GOT3 (cell line): ENCODE data around the gene CISD3.

Experiments used
- DNase-seq: peaks from one replicate; lab custom pipeline; 2025; ENCODE audit warnings: mixed read lengths; lab: John Stamatoyannopoulos, UW

CISD3 gene

GRCh38 chr17:38728290-38728831, 1.8 kb upstream of the CISD3 start:
- DNase-seq, result no peak

GRCh38 chr17:38729368-38729885, 714 bp upstream of the CISD3 start:
- no peak for DNase-seq

- DNase-seq, result no peak
Measured at GRCh38 chr17:38730526-38731379, 612 bp downstream of the CISD3 start.

GRCh38 chr17:38731526-38732294, 1.6 kb downstream of the CISD3 start:
- DNase-seq, result no peak

GRCh38 chr17:38732376-38733281, 2.5 kb downstream of the CISD3 start:
- no peak for DNase-seq

DNA sequence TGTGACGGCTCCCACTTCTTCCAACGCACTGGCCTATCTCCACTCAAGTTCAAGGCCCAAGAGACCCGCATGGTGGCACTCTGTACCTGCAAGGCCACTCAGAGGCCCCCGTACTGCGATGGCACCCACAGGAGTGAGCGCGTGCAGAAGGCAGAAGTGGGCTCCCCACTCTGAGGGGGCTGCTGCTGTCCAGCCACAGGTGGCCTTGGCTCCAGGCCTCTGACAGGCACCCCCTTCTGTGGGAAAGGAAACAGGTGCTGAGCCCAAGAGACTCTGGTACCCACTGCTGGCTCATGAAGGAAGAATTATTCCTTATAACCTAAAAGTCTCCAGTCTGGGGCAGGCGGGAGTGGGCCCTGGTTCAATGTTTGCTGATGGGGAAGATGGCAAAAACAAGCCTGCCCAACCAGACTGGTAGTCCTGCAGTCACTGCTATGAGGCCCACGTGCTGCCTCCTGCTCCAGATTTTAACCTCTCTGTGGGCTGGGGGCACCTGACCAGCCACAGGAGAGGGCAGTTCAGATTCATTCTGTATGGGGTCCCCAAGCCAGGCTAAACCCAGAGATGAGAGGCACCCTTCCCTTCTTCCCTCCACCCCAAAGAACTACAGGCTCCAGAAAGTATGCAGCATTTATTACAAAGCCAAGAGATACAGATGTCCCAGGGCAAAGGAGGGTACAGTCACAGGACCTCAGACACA, 3.3 kb downstream of the CISD3 start:
- no peak for DNase-seq

DNA sequence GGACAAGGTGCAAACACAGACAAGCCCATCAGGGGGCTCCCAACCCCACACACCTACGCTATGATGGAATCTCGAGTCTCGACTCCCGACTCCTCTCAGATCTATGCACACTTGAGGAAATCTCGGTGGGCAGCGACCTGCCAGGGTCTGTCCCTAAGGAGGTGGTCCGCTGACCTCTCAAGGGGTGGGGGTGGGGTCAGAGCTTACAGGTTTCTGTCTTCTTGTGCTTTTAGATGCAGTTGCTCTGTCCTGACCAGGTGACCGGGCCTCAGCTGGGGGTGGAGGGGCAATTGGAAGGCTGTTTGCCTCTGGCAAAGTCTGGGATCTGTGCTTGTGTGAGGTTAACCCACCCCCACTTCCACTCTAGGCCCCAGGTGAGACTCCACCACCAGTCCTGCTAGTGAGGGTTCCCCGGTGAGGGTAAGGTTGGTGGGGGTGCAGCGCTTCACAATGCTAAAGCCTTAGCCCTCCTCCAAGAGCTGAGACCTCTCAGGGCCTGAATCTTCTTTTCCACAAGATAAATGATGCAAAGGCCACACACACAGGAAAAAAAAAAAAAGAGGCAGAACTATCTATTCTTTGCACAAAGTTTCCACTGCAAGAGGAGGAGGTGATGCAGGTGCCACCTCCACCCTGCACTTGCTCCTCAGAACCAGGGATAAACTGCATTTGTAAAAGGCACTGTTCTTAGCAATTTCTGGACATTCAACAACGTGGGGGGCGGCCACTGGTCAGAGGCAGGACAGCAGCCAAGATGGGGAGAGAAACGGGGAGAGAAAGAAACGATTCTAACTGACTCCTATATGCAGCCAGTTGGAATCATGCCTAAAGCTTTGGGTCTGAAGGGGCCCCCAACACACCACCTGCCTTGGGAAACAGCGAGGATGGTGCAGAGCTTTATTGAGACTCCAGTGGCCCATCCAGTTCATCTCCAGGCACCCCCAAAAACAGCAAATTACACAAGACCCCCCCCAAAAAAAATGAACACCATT, 4.1 kb downstream of the CISD3 start:
- DNase-seq, result no peak

DNA sequence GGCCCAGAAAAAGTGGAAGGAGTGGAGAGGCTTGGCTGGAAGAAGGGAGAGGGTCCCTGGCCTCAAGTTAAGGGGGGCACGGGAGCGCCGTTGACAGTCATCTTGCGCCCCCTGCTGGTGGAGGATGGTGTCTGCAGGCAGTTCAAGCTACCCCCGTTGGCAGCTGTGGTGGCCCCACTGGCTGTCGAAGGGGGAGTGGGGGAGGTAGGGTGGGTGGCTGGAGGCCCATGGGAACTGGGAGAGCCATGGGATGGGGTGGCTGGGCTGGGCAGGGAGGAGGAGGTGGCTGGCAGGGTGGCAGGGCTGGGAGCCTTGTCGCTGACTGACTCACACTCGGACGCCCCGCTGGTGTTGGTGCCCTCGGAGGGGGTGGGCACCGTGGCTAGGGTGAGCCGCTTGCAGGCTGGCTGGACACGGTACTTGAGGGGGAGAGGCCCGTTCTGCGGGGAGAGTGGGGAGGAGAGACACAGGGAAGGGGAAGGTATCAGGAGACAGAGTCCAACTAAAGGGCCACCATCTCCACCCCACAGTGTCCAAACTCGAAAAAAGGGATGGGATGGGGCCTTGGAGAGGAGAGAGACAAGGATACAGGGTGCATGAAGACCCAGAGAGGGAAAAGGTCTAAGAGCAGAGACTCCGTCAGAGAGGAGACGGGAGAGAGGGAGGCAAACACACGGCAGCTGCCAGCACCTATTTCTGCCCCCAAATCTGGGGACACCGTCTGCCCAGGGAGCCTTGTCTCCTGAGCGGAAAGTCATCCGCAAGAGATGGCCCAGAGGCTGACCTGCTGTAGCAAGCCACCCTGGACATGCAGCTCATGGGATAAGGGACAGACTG, 5.2 kb downstream of the CISD3 start:
- no peak for DNase-seq

DNA sequence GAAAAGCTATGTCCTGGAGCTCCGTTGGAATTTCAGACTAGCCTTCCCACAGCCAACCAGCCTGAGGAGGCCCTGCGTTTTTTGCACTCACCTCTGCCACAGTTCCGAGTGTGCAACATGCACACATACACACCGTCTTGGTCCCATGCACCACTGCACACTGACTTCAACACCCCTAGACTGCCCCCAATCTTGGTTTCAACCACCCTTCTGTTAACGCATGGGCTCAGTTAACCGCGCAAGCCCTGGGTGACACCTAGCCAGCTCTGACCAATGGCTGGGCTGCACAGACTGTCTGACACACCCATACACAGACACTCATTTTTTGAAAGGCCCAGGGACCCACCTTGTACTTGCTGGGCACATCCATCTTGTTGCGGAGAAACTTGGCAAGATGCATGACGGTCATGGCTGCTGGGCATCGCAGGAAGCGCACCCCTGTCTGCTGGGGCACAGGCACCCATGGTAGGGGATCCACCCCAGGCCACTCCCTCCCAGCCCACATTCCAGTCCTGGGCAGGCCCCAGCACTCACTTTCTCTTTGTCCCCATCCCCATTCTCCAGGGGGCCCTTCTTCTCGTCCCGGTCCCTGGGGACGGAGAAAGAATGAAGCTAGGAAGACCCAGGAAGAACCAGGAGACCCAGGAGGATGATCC, 8.0 kb downstream of the CISD3 start:
- DNase-seq, result no peak

DNA sequence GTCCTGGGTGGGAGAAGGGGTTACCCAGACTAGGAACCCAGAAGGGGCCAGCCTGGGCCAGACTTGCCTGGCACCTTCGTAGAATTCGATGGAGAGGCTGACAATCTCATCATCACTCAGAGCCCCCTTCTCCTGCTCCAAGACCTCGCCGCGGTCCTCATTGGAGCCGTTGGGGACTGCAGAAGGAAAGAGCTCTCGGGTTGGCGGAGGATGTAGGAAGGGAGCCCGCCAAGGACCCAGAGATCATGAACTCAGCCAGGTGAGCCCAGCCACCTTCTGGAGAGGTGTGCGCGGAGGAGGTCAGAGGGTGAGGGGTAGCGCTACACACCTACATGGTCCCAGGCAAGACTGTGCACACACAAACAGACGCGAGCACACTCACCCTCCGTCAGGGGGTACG, 8.5 kb downstream of the CISD3 start:
- DNase-seq, result no peak

GRCh38 chr17:38739305-38739704, 9.2 kb downstream of the CISD3 start:
- DNase-seq, result no peak

DNA sequence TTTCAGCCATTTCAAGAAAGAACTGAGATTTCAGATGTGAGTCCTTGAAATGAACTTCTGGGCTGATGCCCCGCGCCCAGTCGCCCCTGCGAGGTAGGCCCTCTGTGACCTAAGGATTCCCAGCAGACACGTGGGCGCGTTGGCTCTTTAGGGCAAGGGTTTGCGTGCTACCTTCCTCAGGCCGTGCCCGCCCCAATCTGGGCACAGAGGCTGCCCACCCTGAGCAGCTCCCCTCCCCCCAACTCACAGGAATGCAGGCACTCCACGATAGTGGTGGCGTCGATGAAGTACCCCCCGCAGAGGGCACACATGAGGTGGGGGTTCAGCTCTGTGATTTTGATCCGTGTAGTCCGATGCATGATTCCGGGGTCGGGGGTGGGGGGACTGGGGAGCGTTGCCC, 9.9 kb downstream of the CISD3 start:
- no peak for DNase-seq

DNA sequence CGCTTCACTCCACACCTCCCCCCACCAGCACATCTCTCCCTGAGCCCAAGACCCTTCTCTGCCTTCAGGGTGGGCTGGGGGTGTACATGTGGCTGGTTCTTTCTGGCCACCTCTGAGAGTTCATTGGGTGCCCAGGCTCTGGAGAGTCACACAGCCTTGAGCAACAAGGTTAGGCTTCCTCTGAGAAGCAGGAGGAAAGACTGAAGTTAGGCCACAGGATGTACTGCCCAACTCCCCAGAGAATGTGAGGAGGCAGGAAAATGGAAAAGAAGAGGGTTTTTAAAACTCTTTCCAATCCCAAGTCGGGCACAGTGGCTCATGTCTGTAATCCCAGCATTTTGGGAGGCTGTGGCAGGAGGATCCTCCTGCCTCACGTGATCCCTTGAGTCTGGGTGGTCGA, 10.7 kb downstream of the CISD3 start:
- DNase-seq, result no peak

GRCh38 chr17:38741461-38741860, 11.3 kb downstream of the CISD3 start:
- no peak for DNase-seq

DNA sequence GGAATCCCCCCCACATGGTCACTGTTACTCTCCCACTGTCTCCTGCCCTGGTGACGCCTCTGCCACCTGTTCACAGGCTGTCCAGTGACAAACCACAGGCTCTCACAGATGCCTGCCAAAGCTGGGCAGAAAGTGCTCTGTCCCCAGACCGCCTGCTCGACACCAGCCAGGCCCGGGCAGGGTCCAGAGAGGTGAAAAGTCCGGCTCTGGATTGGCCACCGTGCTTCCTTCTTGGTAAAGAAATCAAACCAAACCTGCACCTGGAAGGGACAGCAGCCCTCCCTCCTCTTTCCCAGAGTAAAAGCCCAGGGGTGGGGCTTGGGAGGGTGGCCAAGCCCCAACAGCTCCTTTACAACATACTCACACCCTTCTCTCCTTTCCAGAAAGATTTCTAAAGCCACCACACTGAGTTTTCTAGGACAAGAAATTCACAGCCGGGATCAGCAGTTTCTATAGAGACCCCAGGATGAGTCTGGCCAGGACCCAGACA, 11.8 kb downstream of the CISD3 start:
- DNase-seq, result no peak

DNA sequence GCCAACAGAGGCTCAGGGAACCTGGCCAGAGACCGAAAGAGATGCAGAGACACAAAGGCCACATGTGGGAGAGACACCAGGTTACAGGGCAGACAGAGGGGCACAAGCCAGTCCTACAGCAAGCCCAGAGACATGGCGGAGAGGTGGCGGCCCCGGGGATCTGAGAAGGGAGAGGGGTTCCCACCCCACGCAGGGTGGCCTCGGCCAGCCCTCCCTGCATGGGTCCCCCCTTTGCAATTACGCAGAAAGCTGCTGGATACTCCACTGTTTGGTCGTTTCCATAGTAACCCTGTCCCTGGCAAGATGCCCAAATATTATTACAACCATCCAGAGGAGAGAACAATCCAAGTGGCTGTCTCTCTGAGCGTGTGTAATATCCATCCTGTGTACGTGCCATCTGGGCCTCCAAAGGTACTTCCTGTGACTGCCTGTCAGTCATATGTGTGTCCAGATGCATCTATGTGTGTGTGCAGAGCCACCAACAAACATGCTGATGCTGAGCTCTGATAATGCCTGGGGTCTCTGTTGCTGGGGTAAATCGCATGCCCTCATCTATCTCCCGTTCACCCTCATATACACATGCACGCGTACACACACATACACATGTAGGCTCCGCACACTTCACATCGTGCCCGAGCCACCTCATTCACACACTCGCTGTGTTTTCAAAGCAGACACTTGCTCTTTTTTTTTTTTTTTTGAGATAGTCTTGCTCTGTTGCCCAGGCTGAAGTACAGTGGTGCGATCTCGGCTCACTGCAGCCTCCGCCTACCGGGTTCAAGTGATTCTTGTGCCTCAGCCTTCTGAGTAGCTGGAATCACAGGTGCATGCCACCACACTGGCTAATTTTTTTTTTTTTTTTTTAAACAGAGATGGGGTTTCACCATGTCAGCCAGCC, 12.5 kb downstream of the CISD3 start:
- no peak for DNase-seq

- DNase-seq, result no peak
Measured at GRCh38 chr17:38743556-38744171, 13.5 kb downstream of the CISD3 start.
